DND-41 (cell line): ENCODE data around the gene FLNC.

ENCODE experiments used
- ATAC-seq: fragments of 200-7000 bp; cut with Tn5 transposase; 3 replicates; pipeline ENCODE4 v1.9.1; 2021; ENCODE audit warnings: low read depth; ENCODE audit not compliant: insufficient read depth
- DNase-seq: peaks from one replicate; pipeline ENCODE4 v3.0.0-alpha.2; 2020
- H2AFZ ChIP-seq: 2 replicates; pipeline ENCODE4 v1.6.0; 2012; ENCODE audit warnings: low read depth, low read length
- H3K27ac ChIP-seq: 2 replicates; pipeline ENCODE4 v1.5.1; 2012; ENCODE audit warnings: low read length, inconsistent platforms
- H3K27me3 ChIP-seq: fragments of 200-600 bp; sonication (generic); 2 replicates; pipeline ENCODE4 v1.6.0; 2012; ENCODE audit warnings: low read length, mild to moderate bottlenecking, inconsistent platforms; ENCODE audit not compliant: insufficient read depth, poor library complexity
- H3K36me3 ChIP-seq: 2 replicates; pipeline ENCODE4 v1.5.1; 2012; ENCODE audit warnings: low read length, inconsistent platforms; ENCODE audit not compliant: insufficient read depth
- H3K4me1 ChIP-seq: 2 replicates; pipeline ENCODE4 v1.5.1; 2012; ENCODE audit warnings: mild to moderate bottlenecking, low read length; ENCODE audit not compliant: insufficient read depth
- H3K4me2 ChIP-seq: 2 replicates; pipeline ENCODE4 v1.6.0; 2012; ENCODE audit warnings: mild to moderate bottlenecking, moderate library complexity, low read length, inconsistent platforms; ENCODE audit not compliant: insufficient read depth
- H3K4me3 ChIP-seq, 2 experiments: fragments of 200-600 bp in 1 of 2; shearing (Covaris generic) in 1 of 2; 2 replicates each; pipeline ENCODE4 v1.5.1; 2012 to 2016; ENCODE audit warnings: inconsistent platforms in 2 of 2, low read length in 2 of 2, mild to moderate bottlenecking in 2 of 2, low read depth in 1 of 2, moderate library complexity in 1 of 2
- H3K79me2 ChIP-seq: 2 replicates; pipeline ENCODE4 v1.6.0; 2012; ENCODE audit warnings: low read length, inconsistent platforms; ENCODE audit not compliant: insufficient read depth
- H3K9ac ChIP-seq: 2 replicates; pipeline ENCODE4 v1.6.0; 2012; ENCODE audit warnings: low read depth, mild to moderate bottlenecking, inconsistent platforms, low read length, moderate library complexity
- H3K9me3 ChIP-seq: 2 replicates; pipeline ENCODE4 v1.5.1; 2012; ENCODE audit warnings: low read length, moderate library complexity, mild to moderate bottlenecking, inconsistent platforms; ENCODE audit not compliant: insufficient read depth, severe bottlenecking
- H4K20me1 ChIP-seq: 2 replicates; pipeline ENCODE4 v1.6.0; 2012; ENCODE audit warnings: low read length; ENCODE audit not compliant: insufficient read depth
- EZH2 ChIP-seq: IDR thresholded peaks from 3 replicates; pipeline ENCODE4 v1.6.1; 2012; ENCODE audit warnings: borderline replicate concordance, low read depth, mild to moderate bottlenecking, moderate library complexity, low read length, inconsistent platforms; ENCODE audit not compliant: severe bottlenecking
- TF ChIP-seq, protein P1 (sequence below): IDR thresholded peaks from 2 replicates; pipeline ENCODE4 v1.5.1; 2012; ENCODE audit warnings: borderline replicate concordance, low read length, moderate library complexity, mild to moderate bottlenecking; ENCODE audit not compliant: poor library complexity, severe bottlenecking; ENCODE audit errors: extremely low read depth

Gene FLNC

DNA sequence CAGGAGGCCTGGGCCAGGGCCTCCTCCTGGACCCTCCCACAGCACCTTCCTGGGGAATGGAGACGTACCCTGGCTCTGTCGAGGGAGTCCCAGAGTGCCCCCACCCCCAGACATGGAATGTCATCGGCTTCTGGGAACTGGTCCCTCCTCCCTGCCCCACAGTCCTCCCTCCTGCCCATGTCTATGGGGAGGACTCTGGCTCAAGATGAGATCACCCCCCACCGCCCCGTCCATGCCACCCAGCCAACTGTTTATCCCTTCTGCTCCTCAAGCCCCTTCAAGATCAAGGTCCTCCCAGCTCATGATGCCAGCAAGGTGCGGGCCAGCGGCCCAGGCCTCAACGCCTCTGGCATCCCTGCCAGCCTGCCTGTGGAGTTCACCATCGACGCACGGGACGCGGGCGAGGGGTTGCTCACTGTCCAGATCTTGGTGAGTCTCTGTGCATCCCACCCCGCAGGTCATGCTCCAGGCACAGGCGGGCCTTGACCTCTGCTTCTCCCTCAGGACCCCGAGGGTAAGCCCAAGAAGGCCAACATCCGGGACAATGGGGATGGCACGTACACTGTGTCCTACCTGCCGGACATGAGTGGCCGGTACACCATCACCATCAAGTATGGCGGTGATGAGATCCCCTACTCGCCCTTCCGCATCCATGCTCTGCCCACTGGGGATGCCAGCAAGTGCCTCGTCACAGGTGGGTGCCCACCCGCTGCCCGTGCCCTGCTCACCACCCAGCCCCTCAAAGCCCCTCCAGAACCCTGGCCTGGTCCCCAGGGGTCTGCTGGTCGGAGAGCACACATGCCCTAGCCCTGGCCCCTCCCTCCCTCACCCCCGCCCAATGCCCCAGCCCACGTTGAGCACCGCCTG lies 18.3 kb downstream of the FLNC start:
- Histone ChIP-seq H3K4me1 (no peaks in the 10 kb centered on the region), H3K4me3 (no peak overlapping the region), H3K9me3 (no peaks in the 10 kb centered on the region), H2AFZ (no peak overlapping the region), H3K4me2 (no peak overlapping the region), H3K79me2 (no peaks in the 10 kb centered on the region), H3K27ac (no peak overlapping the region), H3K9ac (no peak overlapping the region), H3K27me3 (no peaks in the 10 kb centered on the region), H4K20me1 (no peaks in the 10 kb centered on the region), H3K36me3 (no peaks in the 10 kb centered on the region)
- ATAC-seq (no peak), DNase-seq (no peak)
- no peak for TF ChIP-seq EZH2
- TF ChIP-seq, protein P1, sequence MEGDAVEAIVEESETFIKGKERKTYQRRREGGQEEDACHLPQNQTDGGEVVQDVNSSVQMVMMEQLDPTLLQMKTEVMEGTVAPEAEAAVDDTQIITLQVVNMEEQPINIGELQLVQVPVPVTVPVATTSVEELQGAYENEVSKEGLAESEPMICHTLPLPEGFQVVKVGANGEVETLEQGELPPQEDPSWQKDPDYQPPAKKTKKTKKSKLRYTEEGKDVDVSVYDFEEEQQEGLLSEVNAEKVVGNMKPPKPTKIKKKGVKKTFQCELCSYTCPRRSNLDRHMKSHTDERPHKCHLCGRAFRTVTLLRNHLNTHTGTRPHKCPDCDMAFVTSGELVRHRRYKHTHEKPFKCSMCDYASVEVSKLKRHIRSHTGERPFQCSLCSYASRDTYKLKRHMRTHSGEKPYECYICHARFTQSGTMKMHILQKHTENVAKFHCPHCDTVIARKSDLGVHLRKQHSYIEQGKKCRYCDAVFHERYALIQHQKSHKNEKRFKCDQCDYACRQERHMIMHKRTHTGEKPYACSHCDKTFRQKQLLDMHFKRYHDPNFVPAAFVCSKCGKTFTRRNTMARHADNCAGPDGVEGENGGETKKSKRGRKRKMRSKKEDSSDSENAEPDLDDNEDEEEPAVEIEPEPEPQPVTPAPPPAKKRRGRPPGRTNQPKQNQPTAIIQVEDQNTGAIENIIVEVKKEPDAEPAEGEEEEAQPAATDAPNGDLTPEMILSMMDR = no peak

DNA sequence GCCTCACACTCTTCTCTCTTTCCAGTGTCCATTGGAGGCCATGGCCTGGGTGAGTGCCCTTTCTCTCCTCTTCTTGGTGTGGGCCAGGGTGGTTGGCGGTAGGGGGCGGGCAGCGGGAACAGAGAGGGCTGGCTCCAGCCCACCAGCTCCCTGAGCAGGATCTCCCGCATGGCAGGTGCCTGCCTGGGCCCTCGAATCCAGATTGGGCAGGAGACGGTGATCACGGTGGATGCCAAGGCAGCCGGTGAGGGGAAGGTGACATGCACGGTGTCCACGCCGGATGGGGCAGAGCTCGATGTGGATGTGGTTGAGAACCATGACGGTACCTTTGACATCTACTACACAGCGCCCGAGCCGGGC lies 18.9 kb downstream of the FLNC start:
- ATAC-seq = no peak

GRCh38 chr7:128849804-128850490 lies 19.7 kb downstream of the FLNC start:
- H3K27ac ChIP-seq = no peak overlapping the region
- H3K79me2 ChIP-seq = no peaks in the 10 kb centered on the region
- H4K20me1 ChIP-seq = no peaks in the 10 kb centered on the region
- H3K4me3 ChIP-seq = no peak overlapping the region
- H3K9me3 ChIP-seq = no peaks in the 10 kb centered on the region
- H3K27me3 ChIP-seq = no peaks in the 10 kb centered on the region
- H3K4me1 ChIP-seq = no peaks in the 10 kb centered on the region
- DNase-seq = no peak
- no peak for ATAC-seq
- H3K4me2 ChIP-seq = no peak overlapping the region
- TF ChIP-seq, protein P1 = no peak
- TF ChIP-seq EZH2 = no peak
- H2AFZ ChIP-seq = no peak overlapping the region
- H3K36me3 ChIP-seq = no peaks in the 10 kb centered on the region
- no peak overlapping the region for H3K9ac ChIP-seq

More for the DNA sequence above, 18.9 kb downstream of the FLNC start:
- Histone ChIP-seq H3K9ac (no peak overlapping the region), H4K20me1 (no peaks in the 10 kb centered on the region), H3K4me1 (no peaks in the 10 kb centered on the region), H3K9me3 (no peaks in the 10 kb centered on the region), H3K36me3 (no peaks in the 10 kb centered on the region), H2AFZ (no peak overlapping the region), H3K4me3 (no peak overlapping the region), H3K79me2 (no peaks in the 10 kb centered on the region), H3K4me2 (no peak overlapping the region), H3K27me3 (no peaks in the 10 kb centered on the region), H3K27ac (no peak overlapping the region)
- DNase-seq = no peak
- TF ChIP-seq EZH2 = no peak
- TF ChIP-seq, protein P1 = no peak
